Stimulated activated CD8-positive, alpha-beta memory T cell treated with anti-CD3 and anti-CD28 coated beads, Interleukin-12 subunit alpha, Interleukin-12 subunit beta, amount 100 ng/mL, for 24 hours (primary cell): ENCODE data around the gene ZNF83.
"Not testable (repeated sequence)": the region's sequence is repeated elsewhere in the genome, so short reads cannot be mapped to it uniquely, and the experiment has no call there.

ENCODE experiments used
- DNase-seq: peaks from one replicate; pipeline ENCODE4 v3.0.0-alpha.2; 2020; ENCODE audit errors: extremely low read depth

The ZNF83 gene

GRCh38 chr19:52639996-52640395 is 1.8 kb upstream of the ZNF83 start:
- DNase-seq, result no peak

- DNase-seq, result no peak
Observed at GRCh38 chr19:52638601-52639000, 446 bp upstream of the ZNF83 start.

- DNase-seq, result no peak
Observed at GRCh38 chr19:52635786-52636570, 2.2 kb downstream of the ZNF83 start.

- DNase-seq, result not testable (repeated sequence)
Observed at GRCh38 chr19:52627441-52627840, 10.7 kb downstream of the ZNF83 start.

- no peak for DNase-seq
Observed at GRCh38 chr19:52626915-52627314, 11.2 kb downstream of the ZNF83 start.

DNA sequence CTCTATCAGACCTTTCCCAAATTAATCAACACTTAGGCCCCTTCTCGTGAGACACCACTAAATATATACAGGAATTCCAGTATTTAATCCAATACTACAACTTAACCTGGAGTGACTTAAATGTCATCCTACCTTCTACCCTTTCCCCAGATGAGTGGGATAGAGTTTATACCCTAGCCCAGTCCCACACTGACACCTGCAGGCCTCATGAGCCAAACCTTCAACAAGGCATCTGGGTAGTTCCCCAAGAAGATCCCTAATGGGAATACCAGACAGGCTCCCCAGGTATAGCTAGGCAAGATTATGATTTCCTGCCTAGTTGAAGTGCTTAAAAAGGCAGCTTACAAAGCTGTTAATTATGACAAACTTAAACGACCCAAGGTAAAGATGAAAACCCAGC is 15.9 kb downstream of the ZNF83 start:
- no peak for DNase-seq

DNA sequence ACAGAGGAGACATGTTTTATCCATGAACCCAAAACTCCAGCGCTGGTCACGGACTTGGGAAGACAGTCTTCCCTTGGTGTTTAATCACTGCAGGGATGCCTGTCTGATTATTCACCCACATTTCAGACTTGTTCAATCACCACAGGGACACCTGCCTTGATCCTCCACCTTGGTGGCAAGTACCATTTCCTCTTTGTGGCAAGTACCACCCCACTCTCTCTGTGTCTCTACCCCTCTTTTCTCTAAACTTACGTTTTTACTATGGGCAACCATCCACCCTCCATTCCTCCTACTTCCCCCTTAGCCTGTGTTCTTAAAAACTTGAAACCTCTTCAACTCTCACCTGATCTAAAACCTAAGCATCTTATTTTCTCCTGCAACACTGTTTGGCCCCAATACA is 16.8 kb downstream of the ZNF83 start:
- DNase-seq, result no peak

DNA sequence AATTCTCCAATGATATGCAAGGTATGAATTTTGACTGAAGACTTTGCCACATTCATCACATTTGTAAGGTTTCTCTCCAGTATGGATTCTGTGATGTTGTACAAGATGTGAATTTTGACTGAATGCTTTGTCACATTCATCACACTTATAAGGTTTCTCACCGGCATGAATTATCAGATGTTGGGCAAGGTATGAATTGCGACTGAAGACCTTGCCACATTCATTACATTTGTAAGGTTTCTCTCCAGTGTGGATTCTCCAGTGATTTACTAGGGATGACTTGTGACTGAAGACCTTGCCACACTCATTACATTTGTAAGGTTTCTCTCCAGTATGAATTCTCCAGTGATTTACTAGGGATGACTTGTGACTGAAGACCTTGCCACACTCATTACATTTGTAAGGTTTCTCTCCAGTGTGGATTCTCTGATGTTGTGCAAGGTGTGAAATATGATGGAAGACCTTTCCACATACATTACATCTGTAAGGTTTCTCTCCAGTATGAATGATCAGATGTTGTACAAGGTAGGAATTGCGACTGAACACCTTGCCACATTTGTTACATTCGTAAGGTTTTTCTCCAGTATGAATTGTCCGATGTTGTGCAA is 24.8 kb downstream of the ZNF83 start:
- DNase-seq, result no peak

DNA sequence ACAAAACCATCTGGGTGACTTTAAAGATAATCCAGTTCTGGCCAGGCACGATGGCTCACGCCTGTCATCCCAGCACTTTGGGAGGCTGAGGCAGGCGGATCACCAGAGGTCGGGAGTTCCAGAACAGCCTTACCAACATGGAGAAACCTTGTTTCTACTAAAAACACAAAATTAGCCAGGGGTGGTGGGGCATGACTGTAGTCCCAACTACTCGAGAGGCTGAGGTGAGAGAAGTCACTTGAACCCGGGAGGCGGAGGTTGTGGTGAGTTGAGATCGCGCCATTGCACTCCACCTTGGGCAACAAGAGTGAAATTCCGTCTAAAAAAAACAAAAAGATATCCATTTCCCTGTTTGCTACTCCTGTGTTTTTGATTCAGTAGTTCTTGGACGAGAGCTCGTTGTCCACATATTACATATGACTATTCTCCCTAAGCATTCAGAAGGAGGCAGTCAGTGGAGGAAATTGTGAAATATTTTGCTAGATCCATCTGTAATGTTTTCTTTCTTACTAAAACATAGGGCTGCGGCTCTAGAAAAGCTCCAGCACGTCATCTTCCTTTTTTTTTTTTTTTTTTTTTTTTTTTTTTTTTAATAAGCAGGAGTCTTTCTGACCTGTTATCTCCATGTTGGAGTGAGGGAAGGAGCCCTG is 34.5 kb downstream of the ZNF83 start:
- no peak for DNase-seq

DNA sequence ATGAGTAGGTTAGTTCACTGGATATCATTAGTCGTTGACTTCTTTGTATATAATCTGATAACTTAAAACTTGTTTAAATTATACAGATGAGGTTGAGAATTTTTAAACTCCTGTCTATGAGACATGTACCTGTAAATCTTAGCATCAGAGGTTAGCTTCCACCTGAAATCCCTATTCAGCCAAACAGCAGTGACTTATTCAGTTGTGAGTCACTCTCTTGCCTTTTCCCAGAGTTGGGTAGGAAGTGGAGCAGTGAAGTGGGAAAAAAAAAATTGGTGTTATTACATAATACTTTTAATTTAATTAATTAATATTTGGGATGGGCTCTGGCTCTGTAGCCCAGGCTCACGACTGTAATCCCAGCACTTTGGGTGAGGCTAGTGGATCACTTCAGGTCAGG is 35.2 kb downstream of the ZNF83 start:
- DNase-seq, result no peak

- not testable (repeated sequence) for DNase-seq
Observed at GRCh38 chr19:52601974-52602366, 36.2 kb downstream of the ZNF83 start.

- peak; percentile 85 for DNase-seq
Observed at GRCh38 chr19:52601025-52601973, 36.9 kb downstream of the ZNF83 start.

GRCh38 chr19:52600639-52601024 is 37.5 kb downstream of the ZNF83 start:
- DNase-seq, result no peak

DNA sequence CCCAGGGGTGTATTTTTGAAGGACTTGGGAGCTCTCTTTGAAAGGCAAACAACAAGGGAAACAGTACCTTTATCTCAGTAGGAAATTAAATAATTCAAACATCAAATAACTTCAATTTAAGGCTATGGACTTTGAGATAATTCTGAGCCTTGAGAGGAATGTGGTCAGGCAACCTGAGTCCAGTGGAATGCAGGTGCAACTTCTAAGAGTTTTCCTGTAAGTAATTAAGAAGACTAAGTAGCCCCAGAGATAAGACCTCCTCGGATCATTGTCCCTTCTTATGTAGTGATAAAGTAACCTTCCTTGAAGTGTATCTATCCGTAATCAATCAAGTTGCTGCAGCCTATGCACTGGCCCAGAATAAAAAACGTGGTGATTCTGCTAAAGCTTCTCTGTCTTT is 38.9 kb downstream of the ZNF83 start:
- DNase-seq, result no peak

- not testable (repeated sequence) for DNase-seq
Observed at GRCh38 chr19:52593441-52593840, 44.7 kb downstream of the ZNF83 start.

DNA sequence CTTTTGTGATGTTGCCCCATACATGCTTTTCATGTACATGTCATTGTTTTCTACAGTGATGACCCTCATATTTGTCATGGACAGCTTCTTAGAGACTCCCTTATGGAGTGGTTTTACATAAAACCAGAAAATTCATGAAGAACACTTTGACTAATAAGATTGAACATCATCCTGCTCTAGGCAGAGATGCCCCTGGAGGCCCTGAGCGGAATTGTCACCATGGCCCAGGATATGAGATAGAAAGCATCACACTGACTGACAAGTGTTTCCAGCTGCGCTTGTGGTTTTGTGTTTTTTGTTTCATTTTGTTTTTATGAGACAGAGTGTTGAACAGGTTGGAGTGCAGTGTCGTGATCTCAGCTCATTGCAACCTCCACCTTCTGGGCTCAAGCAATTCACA is 45.9 kb downstream of the ZNF83 start:
- DNase-seq, result no peak

DNA sequence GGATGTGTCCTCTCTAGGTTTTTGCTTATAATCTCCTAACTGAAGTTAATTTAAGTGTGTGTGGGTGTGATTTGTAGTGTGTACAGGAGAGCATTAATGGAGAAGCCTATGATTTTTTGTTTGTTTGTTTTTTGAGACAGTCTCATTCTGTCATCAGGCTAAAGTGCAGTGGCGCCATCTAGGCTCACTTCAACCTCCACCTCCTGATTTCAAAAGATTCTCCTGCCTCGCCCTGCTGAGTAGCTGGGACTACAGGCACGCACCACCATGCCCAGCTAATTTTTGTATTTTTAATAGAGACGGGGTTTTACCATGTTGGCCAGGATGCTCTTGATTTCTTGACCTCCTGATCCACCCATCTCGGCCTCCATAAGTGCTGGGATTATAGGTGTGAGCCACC is 47.4 kb downstream of the ZNF83 start:
- DNase-seq, result no peak

DNA sequence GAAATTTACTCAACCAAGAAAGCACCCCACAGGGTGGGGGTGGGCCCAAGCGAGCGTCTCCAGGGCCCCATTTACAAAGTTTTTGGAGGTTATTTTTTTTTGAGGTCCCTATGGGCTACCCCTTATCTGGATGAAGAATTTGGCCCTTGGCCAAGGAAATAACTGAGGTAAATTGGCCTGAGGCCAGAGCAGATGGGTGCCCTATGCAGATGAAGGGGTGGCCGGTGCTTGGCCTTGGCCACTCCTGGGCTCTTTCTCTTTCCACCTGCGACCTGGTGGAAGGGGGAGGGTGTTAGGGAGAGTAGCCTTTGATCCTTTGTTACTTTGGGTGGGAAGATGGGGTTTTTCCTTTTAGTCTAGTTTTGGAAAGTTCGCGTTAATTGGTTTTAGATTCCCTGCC is 52.6 kb downstream of the ZNF83 start:
- DNase-seq, result no peak

DNA sequence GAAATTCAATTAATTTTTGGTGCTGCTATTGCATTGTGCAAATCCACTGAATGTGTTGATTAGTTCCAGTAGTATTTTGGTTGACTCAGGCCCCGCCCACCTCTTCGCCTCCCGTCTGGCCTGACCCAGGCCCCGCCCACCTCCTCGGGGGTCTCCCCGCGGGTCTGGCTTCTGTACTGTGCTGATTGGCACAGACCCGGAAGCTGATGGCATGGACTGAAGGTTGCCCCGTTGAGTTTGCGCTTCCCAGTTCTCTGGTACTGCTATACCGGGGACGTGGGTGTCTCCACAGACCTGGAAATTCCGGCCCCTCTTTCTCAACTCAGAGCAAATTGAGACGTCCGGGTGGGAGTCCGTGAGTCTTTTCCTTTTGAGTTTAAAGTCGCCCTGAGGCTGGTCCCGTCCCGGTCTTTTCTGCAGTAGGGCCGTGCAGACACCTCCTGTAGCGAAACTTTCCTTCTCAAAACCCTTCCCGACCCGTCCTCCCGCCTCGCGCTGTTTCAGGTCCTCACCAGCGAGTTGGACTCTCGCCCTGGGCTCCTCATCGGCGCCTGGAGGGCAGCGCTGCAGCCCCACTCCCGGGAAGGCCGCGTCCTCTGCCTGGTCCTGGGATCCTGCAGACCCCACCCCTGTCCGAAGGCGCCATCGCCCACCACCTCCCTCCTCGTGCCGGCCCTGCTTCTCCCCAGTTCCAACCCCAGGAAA is 53.3 kb downstream of the ZNF83 start:
- no peak for DNase-seq

- DNase-seq, result peak; percentile 83
Observed at GRCh38 chr19:52570000-52570861, 67.9 kb downstream of the ZNF83 start, which contains the start of gene ZNF701. TSS of gene ZNF701 (plus strand) at chr19:52570287. CDS start at chr19:52574148, 3,861 bp downstream.
